H1 (cell line): ENCODE results near the gene DYNC1I1. TPM values are rescaled to one million over a fixed set of nuclear protein-coding genes. Genes with fewer than 3 reads are reported as not detected.

Source experiments
- CTCF ChIA-PET: fragments of 300-600 bp; sonication (Branson Sonifier 250); formaldehyde crosslinking; loops from one replicate; lab custom pipeline; 2021; ENCODE audit not compliant: partially characterized antibody; lab: Charles Lee
- POLR2A ChIA-PET: fragments of 300-600 bp; sonication (Branson Sonifier 250); formaldehyde crosslinking; loops from one replicate; lab custom pipeline; 2021; ENCODE audit warnings: inconsistent platforms; ENCODE audit not compliant: partially characterized antibody; lab: Charles Lee
- DNase-seq, 2 experiments: peaks; one replicate each; pipeline versions ENCODE4 v3.0.0 to v3.0.0-alpha.2; 2010 to 2022; ENCODE audit warnings: low spot score in 2 of 2, low read depth in 1 of 2, mixed read lengths in 1 of 2
- FAIRE-seq: peaks from 2 replicates; lab custom pipeline; 2011; peaks lifted over from hg19 to GRCh38; lab: Jason Lieb, UNC
- H2AFZ ChIP-seq: 2 replicates; pipeline ENCODE4 v1.8.1; 2012; ENCODE audit warnings: low read length, inconsistent platforms
- H2AK5ac ChIP-seq: 2 replicates; pipeline ENCODE4 v1.6.1; 2013; ENCODE audit warnings: low read depth, low read length
- H2BK120ac ChIP-seq: replicated peaks from 2 replicates; pipeline ENCODE3; 2013; ENCODE audit warnings: low read depth, low read length, inconsistent platforms
- H2BK12ac ChIP-seq: 2 replicates; pipeline ENCODE4 v1.6.1; 2013; ENCODE audit warnings: low read depth, low read length
- H2BK15ac ChIP-seq: 2 replicates; pipeline ENCODE4 v1.6.1; 2013; ENCODE audit warnings: low read length
- H2BK20ac ChIP-seq: 2 replicates; pipeline ENCODE4 v1.6.1; 2013; ENCODE audit warnings: low read length
- H2BK5ac ChIP-seq: 2 replicates; pipeline ENCODE4 v1.6.1; 2013; ENCODE audit warnings: low read depth, low read length
- H3K14ac ChIP-seq: 2 replicates; pipeline ENCODE4 v1.6.1; 2013; ENCODE audit warnings: inconsistent platforms; ENCODE audit not compliant: insufficient read length
- H3K18ac ChIP-seq: 2 replicates; pipeline ENCODE4 v1.6.1; 2013; ENCODE audit warnings: low read length; ENCODE audit errors: extremely low read depth
- H3K23ac ChIP-seq: 2 replicates; pipeline ENCODE4 v1.6.1; 2013; ENCODE audit warnings: inconsistent platforms; ENCODE audit not compliant: insufficient read length
- H3K23me2 ChIP-seq: 2 replicates; pipeline ENCODE4 v1.6.1; 2013; ENCODE audit warnings: low read depth, low read length
- H3K27ac ChIP-seq: 2 replicates; pipeline ENCODE4 v1.6.1; 2011; ENCODE audit warnings: low read depth, low read length, inconsistent platforms
- H3K27me3 ChIP-seq, 4 experiments: replicated peaks in 1 of 4; 1 replicate in 1 of 4; 2 replicates in 3 of 4; pipeline versions ENCODE4 v1.6.1 to v1.8.1; 2011 to 2013; ENCODE audit warnings: low read length in 3 of 4, mild to moderate bottlenecking in 3 of 4, inconsistent platforms in 2 of 4, mixed read lengths in 2 of 4, moderate library complexity in 1 of 4; ENCODE audit not compliant: control insufficient read depth in 3 of 4, insufficient read depth in 3 of 4; ENCODE audit errors: extremely low read depth in 1 of 4
- H3K36me3 ChIP-seq, 4 experiments: 2 replicates each; pipeline versions ENCODE4 v1.6.1 to v1.8.1; 2011 to 2013; ENCODE audit warnings: mild to moderate bottlenecking in 4 of 4, low read length in 3 of 4, moderate library complexity in 2 of 4, control low read depth in 1 of 4, inconsistent platforms in 1 of 4; ENCODE audit not compliant: insufficient read depth in 4 of 4, control insufficient read depth in 2 of 4
- H3K4ac ChIP-seq: replicated peaks from 2 replicates; pipeline ENCODE3; 2013; ENCODE audit warnings: low read length, low read depth, mixed read lengths, inconsistent platforms; ENCODE audit not compliant: insufficient read length
- H3K4me1 ChIP-seq, 4 experiments: replicated peaks in 1 of 4; 1 replicate in 1 of 4; 2 replicates in 3 of 4; pipeline versions ENCODE4 v1.6.1 to v1.8.1; 2011 to 2013; ENCODE audit warnings: low read length in 3 of 4, inconsistent platforms in 2 of 4, mixed read lengths in 1 of 4; ENCODE audit not compliant: insufficient read depth in 4 of 4, control insufficient read depth in 3 of 4
- H3K4me2 ChIP-seq, 2 experiments: 2 replicates each; pipeline versions ENCODE4 v1.6.1 to v1.8.1; 2011 to 2013; ENCODE audit warnings: low read depth in 2 of 2, low read length in 2 of 2, control low read depth in 1 of 2, inconsistent platforms in 1 of 2, mild to moderate bottlenecking in 1 of 2; ENCODE audit not compliant: insufficient read depth in 1 of 2
- H3K4me3 ChIP-seq, 4 experiments: fragments of 200-600, 300-600 bp in 1 of 4; sonication (generic), shearing (Covaris generic), sonication (Bioruptor Twin) in 1 of 4; 2 replicates each; pipeline versions ENCODE4 v1.5.1 to v1.8.1; 2011 to 2016; ENCODE audit warnings: low read length in 4 of 4, low read depth in 3 of 4, control low read depth in 2 of 4, inconsistent platforms in 2 of 4, mild to moderate bottlenecking in 2 of 4, mixed read lengths in 1 of 4, moderate library complexity in 1 of 4; ENCODE audit not compliant: insufficient read depth in 2 of 4; ENCODE audit errors: extremely low read depth in 1 of 4
- H3K56ac ChIP-seq: replicated peaks from 2 replicates; pipeline ENCODE3; 2013; ENCODE audit warnings: low read depth, mild to moderate bottlenecking, mixed read lengths, low read length, inconsistent platforms; ENCODE audit not compliant: insufficient read length
- H3K79me1 ChIP-seq: 2 replicates; pipeline ENCODE4 v1.6.1; 2013; ENCODE audit warnings: low read depth, low read length, control low read depth
- H3K79me2 ChIP-seq, 2 experiments: 2 replicates each; pipeline versions ENCODE4 v1.6.1 to v1.8.1; 2012 to 2013; ENCODE audit warnings: low read length in 2 of 2, mild to moderate bottlenecking in 2 of 2, inconsistent platforms in 1 of 2; ENCODE audit not compliant: insufficient read depth in 2 of 2, control insufficient read depth in 1 of 2
- H3K9ac ChIP-seq, 4 experiments: replicated peaks in 1 of 4; 1 replicate in 1 of 4; 2 replicates in 3 of 4; pipeline versions ENCODE4 v1.6.1 to v1.8.1; 2011 to 2013; ENCODE audit warnings: low read depth in 3 of 4, low read length in 3 of 4, control low read depth in 2 of 4, mild to moderate bottlenecking in 2 of 4, moderate library complexity in 2 of 4, inconsistent platforms in 1 of 4; ENCODE audit errors: extremely low read depth in 1 of 4
- H3K9me3 ChIP-seq, 2 experiments: 2 replicates each; pipeline versions ENCODE4 v1.6.1 to v1.8.1; 2012 to 2013; ENCODE audit warnings: mild to moderate bottlenecking in 2 of 2, moderate library complexity in 2 of 2, control low read depth in 1 of 2, inconsistent platforms in 1 of 2, low read depth in 1 of 2, low read length in 1 of 2, mixed read lengths in 1 of 2; ENCODE audit not compliant: insufficient read depth in 2 of 2
- H4K20me1 ChIP-seq, 2 experiments: replicated peaks in 1 of 2; 2 replicates each; pipeline versions ENCODE3 to v1.8.1; 2011 to 2013; ENCODE audit warnings: inconsistent platforms in 2 of 2, low read length in 2 of 2, mild to moderate bottlenecking in 1 of 2; ENCODE audit not compliant: insufficient read depth in 2 of 2, control insufficient read depth in 1 of 2
- H4K5ac ChIP-seq: 2 replicates; pipeline ENCODE4 v1.6.1; 2013; ENCODE audit warnings: low read length, low read depth, mixed read lengths, inconsistent platforms; ENCODE audit not compliant: insufficient read length
- H4K8ac ChIP-seq: 2 replicates; pipeline ENCODE4 v1.8.0; 2013; ENCODE audit warnings: mild to moderate bottlenecking, moderate library complexity, low read length, inconsistent platforms; ENCODE audit not compliant: insufficient read depth; ENCODE audit errors: extremely low read depth
- H4K91ac ChIP-seq: replicated peaks from 2 replicates; pipeline ENCODE3; 2013; ENCODE audit warnings: low read length, mixed read lengths, inconsistent platforms; ENCODE audit not compliant: insufficient read length
- BACH1 ChIP-seq: IDR thresholded peaks from 2 replicates; pipeline ENCODE4 v1.6.1; 2012; ENCODE audit warnings: low read length, improper control_type of control experiment
- E2F6 ChIP-seq: IDR thresholded peaks from 2 replicates; pipeline ENCODE4 v1.6.1; 2012; ENCODE audit warnings: inconsistent platforms
- EZH2 ChIP-seq: fragments of 200-600 bp; sonication (generic); IDR thresholded peaks from 2 replicates; pipeline ENCODE4 v1.7.1; 2012; ENCODE audit warnings: low read depth, mild to moderate bottlenecking, moderate library complexity, low read length, inconsistent platforms; ENCODE audit not compliant: severe bottlenecking
- KDM4A ChIP-seq: IDR thresholded peaks from one replicate; pipeline ENCODE4 v1.7.1; 2012; ENCODE audit warnings: low read depth, mild to moderate bottlenecking, moderate library complexity, low read length, inconsistent platforms; ENCODE audit not compliant: severe bottlenecking
- PHF8 ChIP-seq: fragments of 200-600 bp; sonication (generic); conservative IDR thresholded peaks from 2 replicates; pipeline ENCODE4 v1.7.1; 2012; ENCODE audit warnings: low read depth, mild to moderate bottlenecking, inconsistent platforms, low read length, moderate library complexity
- RAD21 ChIP-seq, 2 experiments: IDR thresholded peaks in 1 of 2; conservative IDR thresholded peaks in 1 of 2; 2 replicates each; pipeline ENCODE4 v1.6.1; 2011; ENCODE audit warnings: low read depth in 2 of 2, low read length in 2 of 2, improper control_type of control experiment in 1 of 2, inconsistent platforms in 1 of 2, mild to moderate bottlenecking in 1 of 2, moderate library complexity in 1 of 2
- RBBP5 ChIP-seq: IDR thresholded peaks from 2 replicates; pipeline ENCODE4 v1.7.1; 2012; ENCODE audit warnings: low read depth, mild to moderate bottlenecking, inconsistent platforms, low read length, moderate library complexity, borderline replicate concordance
- TAF7 ChIP-seq: optimal IDR thresholded peaks from 2 replicates; pipeline ENCODE3; 2011; ENCODE audit warnings: low read depth, mild to moderate bottlenecking, inconsistent platforms, low read length, moderate library complexity, borderline replicate concordance
- ZNF274 ChIP-seq: IDR thresholded peaks from 2 replicates; pipeline ENCODE4 v1.7.0; 2012; ENCODE audit warnings: low read length, borderline replicate concordance; ENCODE audit errors: extremely low read depth
- WGBS, 2 experiments: shearing (Covaris generic) in 1 of 2; methylation state at CpG; one replicate each; pipeline versions ENCODE4 v1.1.6 to v1.1.7; 2013 to 2015; ENCODE audit warnings: low lambda C conversion rate in 2 of 2, mixed read lengths in 2 of 2, inconsistent platforms in 1 of 2, low coverage in 1 of 2, missing lambda C conversion rate in 1 of 2; ENCODE audit not compliant: insufficient replicate concordance in 2 of 2, insufficient coverage in 1 of 2, insufficient read length in 1 of 2; ENCODE audit errors: extremely low coverage in 1 of 2, missing lambda C conversion rate in 1 of 2; 5-methylcytosine and 5-hydroxymethylcytosine counted together
- polyA plus RNA-seq, 7 experiments: library from polyadenylated mRNA; depleted of rRNA in 3 of 7; stranded (reverse) in 5 of 7; unstranded in 2 of 7; fragments of >200 nt in 5 of 7; fragments of 200-250 nt in 2 of 7; gene quantifications; 1 replicate in 5 of 7; 2 replicates in 1 of 7; 4 replicates in 1 of 7; pipeline versions ENCODE4 v1.2.1 to v1.2.3, GENCODE V29; 2011 to 2013; ENCODE audit warnings: missing spikeins in 2 of 7, mixed read lengths in 2 of 7
- total RNA-seq: library from RNA; stranded (reverse); fragmentation: NEBNext Ultra II Directional; extraction: Animal tissue kit (Norgen Biotek cat#: 25700); gene quantifications from 2 replicates; pipeline ENCODE4 v1.2.1, GENCODE V29; 2021

The DYNC1I1 gene
- total and polyA plus RNA-seq, 2 of the 8 experiments (the other 6 are each of a cell fraction or from before 2014, with no cell fraction given): 0.45 to 0.58 TPM

DNA sequence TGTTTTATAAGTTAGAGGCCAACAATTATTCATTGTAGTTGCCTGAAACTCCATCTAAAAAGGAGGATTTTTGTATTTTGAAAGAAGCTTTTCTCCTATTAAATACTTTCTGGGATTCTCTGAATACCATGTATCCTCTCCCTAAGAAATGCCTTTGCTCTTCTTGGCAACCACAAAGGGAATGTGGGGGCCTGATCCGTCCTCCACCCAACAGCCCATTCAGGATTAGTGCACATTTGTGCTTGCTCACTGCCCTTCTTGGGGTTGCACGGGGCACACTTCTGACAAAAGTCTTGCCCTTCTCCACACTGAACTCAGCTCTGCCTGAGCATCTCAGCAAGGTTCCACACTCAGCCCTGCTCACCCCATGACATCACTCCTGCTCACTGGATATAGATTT lies 355.4 kb downstream of the DYNC1I1 start:
- DNase-seq (no peak), FAIRE-seq (no peak)
- H3K4me3 ChIP-seq: no peak overlapping the region
- H3K4ac ChIP-seq: peak overlapping the region; percentile 29
- H3K18ac ChIP-seq: no peak overlapping the region
- H2BK20ac ChIP-seq: no peak overlapping the region
- no peak overlapping the region for H2BK5ac ChIP-seq
- ChIA-PET POLR2A (no interaction called here), CTCF (interaction anchor here (0.5 to 1.7 kb wide), 2 partner anchors 66 to 476 kb away, joined by 4 to 6 read pairs; no protein-coding TSS in a partner anchor)
- H3K23ac ChIP-seq: no peak overlapping the region
- H4K5ac ChIP-seq: no peak overlapping the region
- H4K8ac ChIP-seq: no peak overlapping the region
- H3K36me3 ChIP-seq: no peaks in the 10 kb centered on the region; a peak in 2 of 8 replicates
- H3K14ac ChIP-seq: no peak overlapping the region
- H3K79me1 ChIP-seq: no peaks in the 10 kb centered on the region
- no peak overlapping the region for H3K56ac ChIP-seq
- H3K9ac ChIP-seq: no peak overlapping the region
- H2BK12ac ChIP-seq: no peak overlapping the region
- H2BK120ac ChIP-seq: no peak overlapping the region
- no peaks in the 10 kb centered on the region for H3K23me2 ChIP-seq
- H3K4me1 ChIP-seq: 0 out of 7 replicates have a peak, but pooled peaks cover 0 to 2% (median 0%) of the 10 kb centered on the region in 4 experiments
- no peaks in the 10 kb centered on the region for H3K9me3 ChIP-seq
- H4K91ac ChIP-seq: no peak overlapping the region
- H3K4me2 ChIP-seq: no peak overlapping the region
- H2AFZ ChIP-seq: no peak overlapping the region
- no peak overlapping the region for H3K27ac ChIP-seq
- H3K27me3 ChIP-seq: no peaks in the 10 kb centered on the region
- H2BK15ac ChIP-seq: no peak overlapping the region
- H4K20me1 ChIP-seq: peaks cover 2% of the 10 kb centered on the region in 2 experiments
- H3K79me2 ChIP-seq: no peaks in the 10 kb centered on the region
- H2AK5ac ChIP-seq: no peak overlapping the region
- WGBS, 2 experiments: 69% methylated on average over 2 of the region's 2 CpGs; no CpG with 5 or more reads in 1 of the 2 experiments
- TF ChIP-seq BACH1: no peak
- TF ChIP-seq PHF8: no peak
- no peak for TF ChIP-seq TAF7
- TF ChIP-seq EZH2: no peak
- TF ChIP-seq RAD21 (IDR thresholded peaks at IDR 0.05 in 1 of 2, conservative IDR thresholded peaks at IDR 0.05 in 1 of 2; ENCODE audit: low read depth in 2 of 2, low read length in 2 of 2): no peak
- no peak for TF ChIP-seq RBBP5
- TF ChIP-seq E2F6: no peak
- TF ChIP-seq ZNF274: no peak
- TF ChIP-seq KDM4A: no peak
